Measurements from ENCODE around the gene HDAC4. TPM values are rescaled to one million over a fixed set of nuclear protein-coding genes. Genes with fewer than 3 reads are reported as not detected.

Gene HDAC4
- polyA plus RNA-seq, 1 donor (not counting 4 experiments of a cell fraction or from before 2014, with no cell fraction given): 2.9 TPM

GRCh38 chr2:239173301-239173700 is 227.5 kb downstream of the HDAC4 start:
- Histone ChIP-seq H3K36me3 (ENCODE audit: control insufficient read depth in 2 of 2, extremely low read depth in 1 of 2, insufficient read depth in 2 of 2, low read length in 2 of 2) (peaks cover 0 to 1% of the 10 kb centered on the region in 2 experiments), H2AFZ (ENCODE audit: control insufficient read depth, low read length) (no peak overlapping the region), H3K9ac (ENCODE audit: control insufficient read depth, extremely low read depth, insufficient read depth, low read length) (no peak overlapping the region), H3K4me3 (ENCODE audit: control insufficient read depth in 2 of 3, extremely low read depth in 1 of 3, insufficient read depth in 2 of 3, low read depth in 1 of 3, low read length in 3 of 3) (no peak overlapping the region), H3K4me1 (ENCODE audit: control insufficient read depth, extremely low read depth, insufficient read depth, low read length) (no peaks in the 10 kb centered on the region), H3K9me1 (ENCODE audit: control insufficient read depth, extremely low read depth, insufficient read depth, low read length) (no peaks in the 10 kb centered on the region), H3K27ac (ENCODE audit: control insufficient read depth, insufficient read depth, low read length) (no peak overlapping the region), H3K9me3 (ENCODE audit: control insufficient read depth, low read depth, low read length) (no peaks in the 10 kb centered on the region), H3K79me2 (ENCODE audit: control insufficient read depth, insufficient read depth, low read length) (no peaks in the 10 kb centered on the region), H4K20me1 (ENCODE audit: control insufficient read depth, extremely low read depth, insufficient read depth, low read length) (no peaks in the 10 kb centered on the region), H3K4me2 (ENCODE audit: control insufficient read depth, extremely low read depth, insufficient read depth, low read depth, low read length) (no peak overlapping the region), H3K27me3 (ENCODE audit: control insufficient read depth, extremely low read depth, insufficient read depth, low read length) (no peaks in the 10 kb centered on the region)
- TF ChIP-seq EZH2 (IDR thresholded peaks at IDR 0.05; ENCODE audit: low read length) (no peak), CTCF (optimal IDR thresholded peaks at IDR 0.05 in 1 of 3, IDR thresholded peaks at IDR 0.05 in 1 of 3, conservative IDR thresholded peaks at IDR 0.05 in 1 of 3; ENCODE audit: extremely low read depth in 1 of 3, insufficient read depth in 2 of 3, low read length in 3 of 3) (no peak)
- dilution Hi-C loops (cut with MboI; ENCODE audit: extremely low pct_ligation_motif_present, low sequenced_read_pairs): no loop called here
- DNase-seq (ENCODE audit: low read depth, low spot score) (no peak), FAIRE-seq (no peak)

- H3K9me1 ChIP-seq (ENCODE audit: control insufficient read depth, extremely low read depth, insufficient read depth, low read length): no peaks in the 10 kb centered on the region
- TF ChIP-seq CTCF (optimal IDR thresholded peaks at IDR 0.05 in 1 of 3, IDR thresholded peaks at IDR 0.05 in 1 of 3, conservative IDR thresholded peaks at IDR 0.05 in 1 of 3; ENCODE audit: extremely low read depth in 1 of 3, insufficient read depth in 2 of 3, low read length in 3 of 3) (no peak), EZH2 (IDR thresholded peaks at IDR 0.05; ENCODE audit: low read length) (no peak)
- no peaks in the 10 kb centered on the region for H3K36me3 ChIP-seq (ENCODE audit: control insufficient read depth in 2 of 2, extremely low read depth in 1 of 2, insufficient read depth in 2 of 2, low read length in 2 of 2)
- no peaks in the 10 kb centered on the region for H3K79me2 ChIP-seq (ENCODE audit: control insufficient read depth, insufficient read depth, low read length)
- dilution Hi-C loops (cut with MboI; ENCODE audit: extremely low pct_ligation_motif_present, low sequenced_read_pairs): no loop called here
- no peak overlapping the region for H3K4me3 ChIP-seq (ENCODE audit: control insufficient read depth in 2 of 3, extremely low read depth in 1 of 3, insufficient read depth in 2 of 3, low read depth in 1 of 3, low read length in 3 of 3)
- DNase-seq (ENCODE audit: low read depth, low spot score) (no peak), FAIRE-seq (no peak)
- H3K4me2 ChIP-seq (ENCODE audit: control insufficient read depth, extremely low read depth, insufficient read depth, low read depth, low read length): no peak overlapping the region
- no peak overlapping the region for H3K9ac ChIP-seq (ENCODE audit: control insufficient read depth, extremely low read depth, insufficient read depth, low read length)
- H4K20me1 ChIP-seq (ENCODE audit: control insufficient read depth, extremely low read depth, insufficient read depth, low read length): no peaks in the 10 kb centered on the region
- H2AFZ ChIP-seq (ENCODE audit: control insufficient read depth, low read length): no peak overlapping the region
- H3K27ac ChIP-seq (ENCODE audit: control insufficient read depth, insufficient read depth, low read length): no peak overlapping the region
- H3K4me1 ChIP-seq (ENCODE audit: control insufficient read depth, extremely low read depth, insufficient read depth, low read length): no peaks in the 10 kb centered on the region
- no peaks in the 10 kb centered on the region for H3K9me3 ChIP-seq (ENCODE audit: control insufficient read depth, low read depth, low read length)
- H3K27me3 ChIP-seq (ENCODE audit: control insufficient read depth, extremely low read depth, insufficient read depth, low read length): no peaks in the 10 kb centered on the region
These were observed 229.2 kb downstream of the HDAC4 start for GRCh38 chr2:239171643-239172042.
